ENCODE results near the gene CUZD1.

Gene CUZD1

DNA sequence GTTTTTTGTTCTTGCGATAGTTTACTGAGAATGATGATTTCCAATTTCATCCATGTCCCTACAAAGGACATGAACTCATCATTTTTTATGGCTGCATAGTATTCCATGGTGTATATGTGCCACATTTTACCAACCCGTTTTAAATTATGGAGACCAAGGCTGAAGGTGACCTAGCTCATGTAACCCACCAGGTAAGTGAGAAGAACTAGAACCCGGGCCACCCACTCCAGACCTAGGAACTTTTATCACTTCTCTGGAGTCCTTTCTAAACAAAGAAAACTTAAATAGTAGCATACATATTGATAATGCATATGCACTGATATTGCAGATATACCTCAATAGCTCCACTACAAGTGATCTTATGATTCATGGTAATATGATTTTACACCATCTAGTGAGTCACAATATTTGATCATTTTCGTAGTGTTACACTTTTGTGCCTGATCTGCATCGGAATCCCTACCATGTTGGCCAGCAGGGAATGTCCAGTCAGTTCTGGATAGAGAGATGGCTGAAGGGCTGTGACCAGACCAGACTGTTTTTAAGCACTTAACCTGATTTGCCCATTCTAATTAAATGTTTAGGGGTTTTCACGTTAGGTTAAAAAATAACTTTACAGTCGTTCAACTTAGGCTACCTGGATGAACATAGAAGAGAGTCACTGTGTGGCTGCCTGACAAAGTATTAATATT is 15.2 kb downstream of the CUZD1 start:
- H3K4me3 ChIP-seq (ENCODE audit: control insufficient read depth, low read depth, low read length) = no peak overlapping the region
- TF ChIP-seq, protein P1, sequence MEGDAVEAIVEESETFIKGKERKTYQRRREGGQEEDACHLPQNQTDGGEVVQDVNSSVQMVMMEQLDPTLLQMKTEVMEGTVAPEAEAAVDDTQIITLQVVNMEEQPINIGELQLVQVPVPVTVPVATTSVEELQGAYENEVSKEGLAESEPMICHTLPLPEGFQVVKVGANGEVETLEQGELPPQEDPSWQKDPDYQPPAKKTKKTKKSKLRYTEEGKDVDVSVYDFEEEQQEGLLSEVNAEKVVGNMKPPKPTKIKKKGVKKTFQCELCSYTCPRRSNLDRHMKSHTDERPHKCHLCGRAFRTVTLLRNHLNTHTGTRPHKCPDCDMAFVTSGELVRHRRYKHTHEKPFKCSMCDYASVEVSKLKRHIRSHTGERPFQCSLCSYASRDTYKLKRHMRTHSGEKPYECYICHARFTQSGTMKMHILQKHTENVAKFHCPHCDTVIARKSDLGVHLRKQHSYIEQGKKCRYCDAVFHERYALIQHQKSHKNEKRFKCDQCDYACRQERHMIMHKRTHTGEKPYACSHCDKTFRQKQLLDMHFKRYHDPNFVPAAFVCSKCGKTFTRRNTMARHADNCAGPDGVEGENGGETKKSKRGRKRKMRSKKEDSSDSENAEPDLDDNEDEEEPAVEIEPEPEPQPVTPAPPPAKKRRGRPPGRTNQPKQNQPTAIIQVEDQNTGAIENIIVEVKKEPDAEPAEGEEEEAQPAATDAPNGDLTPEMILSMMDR (IDR thresholded peaks at IDR 0.05; ENCODE audit: control insufficient read depth, insufficient read depth, low read depth, low read length, missing control alignments) = no peak
- DNase-seq (ENCODE audit: low read depth) = no peak

DNA sequence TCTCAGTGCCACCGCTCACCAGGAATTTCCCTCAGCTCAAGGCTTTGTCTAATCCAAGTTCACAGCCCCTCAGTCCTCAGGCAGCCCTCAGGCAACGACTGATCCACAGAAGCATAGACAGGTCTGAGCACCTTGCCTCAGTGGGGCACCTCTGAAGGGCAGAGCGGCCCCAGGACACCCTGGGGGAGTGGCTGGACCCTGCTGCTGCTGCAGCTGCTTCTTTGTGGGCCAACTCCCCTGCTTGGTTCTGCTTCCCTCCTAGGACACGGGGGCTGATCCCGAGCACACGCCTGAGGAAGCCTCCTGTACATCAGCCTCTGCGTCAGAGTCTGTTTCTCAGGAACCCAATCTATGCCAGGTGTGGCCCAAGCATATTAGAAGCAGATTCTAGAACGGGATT is 16.2 kb downstream of the CUZD1 start:
- TF ChIP-seq, protein P1 (IDR thresholded peaks at IDR 0.05; ENCODE audit: control insufficient read depth, insufficient read depth, low read depth, low read length, missing control alignments) = no peak
- DNase-seq (ENCODE audit: low read depth) = no peak

DNA sequence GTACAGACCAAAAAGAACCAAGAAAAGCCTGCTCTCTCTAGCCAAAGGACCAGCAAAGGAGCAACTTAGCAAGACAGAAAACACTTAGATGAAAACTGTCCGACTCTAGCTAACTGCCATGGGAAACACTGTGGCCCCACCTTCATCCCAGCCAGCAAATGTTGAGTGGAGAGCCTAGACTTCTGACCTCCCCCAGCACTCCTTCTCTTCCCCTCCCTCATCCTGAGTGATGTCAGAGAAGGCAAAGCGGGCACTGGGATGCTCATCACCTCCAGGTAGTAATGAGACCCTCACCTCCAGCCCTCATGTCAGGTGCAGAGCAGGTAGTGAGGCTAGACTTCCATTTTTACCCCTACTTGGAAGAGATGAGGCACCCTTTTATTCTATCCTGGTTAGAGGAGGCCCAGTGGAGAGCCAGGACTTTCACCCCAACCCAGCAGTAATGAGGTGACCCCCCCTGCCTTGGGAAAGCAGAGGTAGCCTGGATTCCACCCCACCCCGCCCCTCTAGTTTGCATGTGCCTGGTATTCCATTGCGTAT is 16.9 kb downstream of the CUZD1 start:
- H3K4me3 ChIP-seq (ENCODE audit: control insufficient read depth, low read depth, low read length) = no peak overlapping the region
- TF ChIP-seq, protein P1 (IDR thresholded peaks at IDR 0.05; ENCODE audit: control insufficient read depth, insufficient read depth, low read depth, low read length, missing control alignments) = no peak
- no peak for DNase-seq (ENCODE audit: low read depth)

More for the DNA sequence above, 16.2 kb downstream of the CUZD1 start:
- H3K4me3 ChIP-seq (ENCODE audit: control insufficient read depth, low read depth, low read length) = no peak overlapping the region

DNA sequence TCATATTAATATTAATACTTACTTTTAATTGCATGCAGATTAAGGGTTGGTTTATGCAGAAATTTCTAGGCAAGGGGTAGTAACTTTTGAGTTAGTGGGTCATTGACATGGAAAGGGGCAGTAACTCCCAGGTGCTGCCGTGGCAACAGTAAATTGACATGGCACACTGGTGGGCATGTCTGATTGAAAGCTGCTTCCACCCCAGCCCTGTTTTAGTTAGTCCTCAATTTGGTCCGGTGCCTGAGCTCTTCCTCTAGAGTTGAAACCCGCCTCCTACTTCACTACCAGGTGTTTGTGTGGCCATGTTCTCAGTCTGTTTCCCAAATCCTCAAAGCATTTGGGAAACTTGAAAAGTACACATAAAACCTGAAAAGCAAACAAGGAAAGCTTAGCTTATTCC is 18.4 kb downstream of the CUZD1 start:
- DNase-seq (ENCODE audit: low read depth) = no peak
- no peak overlapping the region for H3K4me3 ChIP-seq (ENCODE audit: control insufficient read depth, low read depth, low read length)
- TF ChIP-seq, protein P1 (IDR thresholded peaks at IDR 0.05; ENCODE audit: control insufficient read depth, insufficient read depth, low read depth, low read length, missing control alignments) = no peak

DNA sequence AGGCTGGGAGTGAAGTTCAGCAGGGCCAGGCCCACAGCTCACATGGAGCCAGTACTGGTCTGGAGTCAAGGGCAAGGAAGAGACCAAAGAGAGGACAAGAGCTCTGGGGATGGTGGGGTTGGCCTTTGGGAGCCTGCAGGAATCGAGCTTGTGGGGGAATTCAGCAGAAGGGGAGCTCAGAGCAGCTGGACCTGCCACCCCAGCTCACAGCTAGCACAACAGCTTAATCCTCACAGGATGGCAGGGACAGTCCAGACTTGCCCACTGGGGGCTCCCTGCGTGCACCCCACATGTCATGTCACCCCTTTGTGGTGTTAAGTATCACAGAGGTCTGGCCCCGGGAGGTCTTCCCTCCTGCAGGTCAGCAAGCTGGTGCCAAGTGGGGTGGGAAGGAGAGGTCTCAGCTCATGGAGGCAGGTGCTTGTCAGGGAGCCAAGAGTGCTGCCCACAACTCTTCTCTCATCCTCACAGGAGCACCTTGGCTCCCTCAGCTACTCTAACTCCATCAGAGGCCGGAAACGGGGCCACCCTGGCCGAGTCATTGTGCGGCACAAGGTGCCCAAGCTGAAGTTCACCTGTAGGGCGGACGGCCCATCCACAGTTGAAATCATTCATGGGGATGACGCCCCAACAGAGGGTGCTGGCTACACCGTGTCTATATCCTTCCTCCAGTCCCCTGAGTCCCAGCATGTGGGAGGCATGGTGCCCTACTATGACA is 22.5 kb downstream of the CUZD1 start:
- no peak for DNase-seq (ENCODE audit: low read depth)
- no peak overlapping the region for H3K4me3 ChIP-seq (ENCODE audit: control insufficient read depth, low read depth, low read length)
- TF ChIP-seq, protein P1 (IDR thresholded peaks at IDR 0.05; ENCODE audit: control insufficient read depth, insufficient read depth, low read depth, low read length, missing control alignments) = no peak

DNA sequence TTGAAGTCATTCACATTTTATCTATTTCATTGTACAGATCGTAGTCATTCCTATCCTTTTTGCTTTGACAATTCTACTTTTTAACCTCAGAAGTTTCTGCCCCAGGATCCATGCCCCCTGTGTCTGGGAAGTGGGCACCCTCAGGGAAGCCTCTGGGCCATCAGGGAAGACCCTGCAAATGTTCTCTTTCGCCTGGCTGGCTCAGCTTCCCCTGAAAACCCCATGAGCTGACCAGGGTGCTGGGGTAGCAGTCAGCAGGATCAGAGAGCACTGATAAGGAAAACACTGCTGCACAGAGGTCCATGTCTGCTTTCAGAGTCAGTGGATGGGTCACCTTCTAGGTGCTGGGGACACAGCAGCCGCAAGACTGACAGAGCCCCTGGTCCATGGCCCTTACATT is 23.8 kb downstream of the CUZD1 start:
- TF ChIP-seq, protein P1 (IDR thresholded peaks at IDR 0.05; ENCODE audit: control insufficient read depth, insufficient read depth, low read depth, low read length, missing control alignments) = no peak
- no peak for DNase-seq (ENCODE audit: low read depth)
- no peak overlapping the region for H3K4me3 ChIP-seq (ENCODE audit: control insufficient read depth, low read depth, low read length)
